ENCODE data around the gene TMEM26.
A peak's percentile ranks its signal among the peaks of the same experiment; 100 is the strongest.
"Not testable (repeated sequence)": the region's sequence is repeated elsewhere in the genome, so short reads cannot be mapped to it uniquely, and the experiment has no call there.

The TMEM26 gene

GRCh38 chr10:61397175-61397986, 55.8 kb downstream of the TMEM26 start:
- peak overlapping the region; percentile 68 for H3K4me3 Mint-ChIP-seq
- peaks cover 9% of the 10 kb centered on the region for H3K4me1 Mint-ChIP-seq (ENCODE audit: low read depth)
- peak overlapping the region; percentile 14 for H3K27ac Mint-ChIP-seq
- H3K27me3 Mint-ChIP-seq: peaks cover 4% of the 10 kb centered on the region
- no peaks in the 10 kb centered on the region for H3K36me3 Mint-ChIP-seq (ENCODE audit: low read depth)
- H3K9me3 Mint-ChIP-seq: no peaks in the 10 kb centered on the region

DNA sequence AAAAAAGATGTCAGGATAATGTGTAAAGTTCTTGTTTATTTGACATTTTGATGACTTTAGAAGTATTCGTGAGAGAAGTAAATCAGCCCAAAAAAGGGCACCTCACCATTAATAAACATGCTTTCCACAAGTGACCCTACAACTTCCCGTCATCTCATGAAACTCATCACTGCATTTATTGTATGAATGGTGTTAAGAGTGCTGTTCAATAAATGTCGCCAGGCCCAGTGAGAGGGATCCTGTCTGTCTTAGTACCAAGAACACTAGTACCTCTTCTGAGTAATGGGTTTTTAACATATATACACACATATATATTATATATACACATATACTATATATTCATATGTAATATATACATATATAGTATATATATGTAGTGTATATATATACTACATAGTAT, 61.9 kb downstream of the TMEM26 start:
- H3K4me3 Mint-ChIP-seq: no peak overlapping the region
- peaks cover 4% of the 10 kb centered on the region for H3K4me1 Mint-ChIP-seq (ENCODE audit: low read depth)
- H3K9me3 Mint-ChIP-seq: no peaks in the 10 kb centered on the region
- H3K27ac Mint-ChIP-seq: no peak overlapping the region
- H3K27me3 Mint-ChIP-seq: peaks cover 11% of the 10 kb centered on the region
- no peaks in the 10 kb centered on the region for H3K36me3 Mint-ChIP-seq (ENCODE audit: low read depth)

DNA sequence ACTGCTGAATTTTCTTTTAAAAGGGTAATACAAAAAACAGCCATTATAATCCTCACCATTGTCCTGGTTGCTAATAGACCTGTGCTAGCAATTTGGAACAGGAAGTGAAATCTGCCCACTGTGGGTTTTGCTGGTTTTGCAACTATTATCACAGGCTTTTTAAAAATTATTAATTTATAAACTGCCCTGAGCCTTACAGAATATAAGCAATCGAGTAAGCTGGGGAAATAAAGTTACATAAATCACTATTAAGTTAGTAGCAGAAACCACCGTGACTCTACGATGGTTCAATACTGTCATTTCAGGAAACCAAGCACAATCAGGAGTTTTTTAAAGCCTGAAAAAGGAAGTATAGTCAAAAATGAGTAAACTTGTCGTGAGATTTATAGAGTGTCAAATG, 62.3 kb downstream of the TMEM26 start:
- no peak overlapping the region for H3K27ac Mint-ChIP-seq
- no peaks in the 10 kb centered on the region for H3K36me3 Mint-ChIP-seq (ENCODE audit: low read depth)
- peaks cover 4% of the 10 kb centered on the region for H3K4me1 Mint-ChIP-seq (ENCODE audit: low read depth)
- no peak overlapping the region for H3K4me3 Mint-ChIP-seq
- peaks cover 11% of the 10 kb centered on the region for H3K27me3 Mint-ChIP-seq
- no peaks in the 10 kb centered on the region for H3K9me3 Mint-ChIP-seq

DNA sequence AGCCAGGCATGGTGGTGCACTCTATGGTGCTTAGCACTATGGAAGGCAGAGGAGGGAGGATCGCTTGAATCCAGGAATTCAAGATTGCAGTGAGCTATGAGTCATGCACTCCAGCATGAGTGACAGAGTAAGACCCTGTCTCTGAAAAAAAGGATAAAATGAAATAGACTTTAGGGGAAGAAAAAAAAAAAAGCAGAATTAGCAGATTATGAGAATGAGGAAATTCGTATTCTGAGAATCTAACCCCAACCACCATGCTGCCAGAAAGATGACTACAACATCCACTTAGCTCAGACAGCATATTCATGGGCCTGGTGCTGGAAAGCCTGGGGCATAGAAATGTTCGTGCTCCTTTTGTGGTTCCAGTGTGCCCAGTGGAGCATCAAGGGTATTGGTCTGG, 63.3 kb downstream of the TMEM26 start:
- Mint-ChIP-seq H3K27ac (no peak overlapping the region), H3K4me3 (no peak overlapping the region), H3K9me3 (no peaks in the 10 kb centered on the region), H3K27me3 (peaks cover 11% of the 10 kb centered on the region), H3K36me3 (ENCODE audit: low read depth) (no peaks in the 10 kb centered on the region), H3K4me1 (ENCODE audit: low read depth) (peaks cover 4% of the 10 kb centered on the region)

DNA sequence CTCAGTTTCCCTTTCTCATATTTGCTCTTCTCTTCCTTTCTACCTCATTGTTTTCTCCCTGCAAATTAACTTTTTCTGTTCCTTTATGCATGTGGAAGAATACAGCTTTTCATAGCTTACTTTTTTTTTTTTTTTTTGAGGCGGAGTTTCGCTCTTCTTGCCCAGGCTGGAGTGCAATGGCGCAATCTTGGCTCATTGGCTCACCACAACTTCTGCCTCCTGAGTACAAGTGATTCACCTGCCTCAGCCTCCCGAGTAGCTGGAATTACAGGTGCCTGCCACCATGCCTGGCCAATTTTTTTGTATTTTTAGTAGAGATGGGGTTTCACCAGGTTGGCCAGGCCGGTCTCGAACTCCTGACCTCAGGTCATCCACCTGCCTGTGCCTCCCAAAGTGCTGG, 64.2 kb downstream of the TMEM26 start:
- peaks cover 11% of the 10 kb centered on the region for H3K27me3 Mint-ChIP-seq
- H3K9me3 Mint-ChIP-seq; H3K27ac Mint-ChIP-seq; H3K4me1 Mint-ChIP-seq (ENCODE audit: low read depth); H3K4me3 Mint-ChIP-seq; H3K36me3 Mint-ChIP-seq (ENCODE audit: low read depth): not testable (repeated sequence)

DNA sequence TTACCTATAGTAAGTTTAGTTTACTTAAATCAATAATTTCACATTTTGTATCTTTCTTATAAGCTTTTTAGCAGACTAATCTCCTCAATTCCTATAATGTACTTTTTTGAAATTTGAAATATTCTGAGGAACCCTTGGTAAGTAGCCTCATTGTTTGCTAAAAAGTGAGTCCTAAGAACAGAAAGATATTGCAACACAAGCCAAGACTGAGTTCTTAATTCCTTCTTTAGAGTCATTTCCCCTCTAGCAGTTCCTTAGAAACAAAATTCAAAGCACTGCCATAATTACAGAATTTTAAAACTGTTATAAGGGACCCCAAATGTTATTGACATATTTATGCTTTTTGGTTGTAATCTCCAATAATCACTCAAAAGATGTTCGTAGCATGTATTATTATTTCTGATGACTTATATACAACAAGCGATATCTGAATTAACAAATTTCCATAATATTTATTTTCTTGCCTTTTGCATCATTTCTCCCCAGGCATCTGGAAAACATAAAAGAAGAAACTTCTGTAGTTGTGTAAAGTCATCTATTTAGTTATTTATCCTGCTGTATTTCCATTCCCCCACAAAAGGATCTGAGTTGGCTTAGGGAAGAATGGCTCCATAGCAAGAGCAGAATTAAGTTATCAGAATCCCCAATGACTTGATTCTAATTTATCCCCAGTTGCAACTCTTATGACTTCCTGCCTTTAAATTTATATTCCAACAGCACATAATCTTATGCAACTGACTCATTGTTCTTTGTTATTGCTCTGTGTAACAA, 67.8 kb downstream of the TMEM26 start:
- Mint-ChIP-seq H3K4me1 (ENCODE audit: low read depth) (no peaks in the 10 kb centered on the region), H3K27me3 (peaks cover 8% of the 10 kb centered on the region), H3K36me3 (ENCODE audit: low read depth) (no peaks in the 10 kb centered on the region), H3K9me3 (no peaks in the 10 kb centered on the region), H3K4me3 (no peak overlapping the region), H3K27ac (no peak overlapping the region)

DNA sequence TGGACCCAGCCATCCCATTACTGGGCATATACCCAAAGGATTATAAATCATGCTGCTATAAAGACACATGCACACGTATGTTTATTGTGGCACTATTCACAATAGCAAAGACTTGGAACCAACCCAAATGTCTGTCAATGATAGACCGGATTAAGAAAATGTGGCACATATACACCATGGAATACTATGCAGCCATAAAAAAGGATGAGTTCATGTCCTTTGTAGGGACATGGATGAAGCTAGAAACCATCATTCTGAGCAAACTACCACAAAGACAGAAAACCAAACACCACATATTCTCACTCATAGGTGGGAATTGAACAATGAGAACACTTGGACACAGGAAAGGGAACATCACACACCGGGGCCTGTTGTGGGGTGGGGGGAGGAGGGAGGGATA, 72.0 kb downstream of the TMEM26 start:
- H3K9me3 Mint-ChIP-seq; H3K36me3 Mint-ChIP-seq (ENCODE audit: low read depth); H3K27me3 Mint-ChIP-seq; H3K4me1 Mint-ChIP-seq (ENCODE audit: low read depth); H3K27ac Mint-ChIP-seq; H3K4me3 Mint-ChIP-seq: not testable (repeated sequence)

DNA sequence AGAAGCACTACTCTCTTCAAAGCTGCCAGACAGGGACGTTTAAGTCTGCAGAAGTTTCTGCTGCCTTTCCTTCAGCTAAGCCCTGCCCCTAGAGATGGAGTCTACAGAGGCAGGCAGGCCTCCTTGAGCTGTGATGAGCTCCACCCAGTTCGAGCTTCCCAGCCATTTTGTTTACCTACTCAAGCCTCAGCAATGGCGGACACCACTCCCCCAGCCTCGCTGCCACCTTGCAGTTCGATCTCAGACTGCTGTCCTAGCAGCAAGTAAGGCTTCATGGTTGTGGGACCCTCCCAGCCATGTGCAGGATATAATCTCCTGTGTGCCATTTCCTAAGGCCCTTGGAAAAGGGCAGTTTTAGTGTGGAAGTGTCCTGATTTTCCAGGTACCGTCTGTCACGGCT, 74.3 kb downstream of the TMEM26 start:
- H3K36me3 Mint-ChIP-seq (ENCODE audit: low read depth): no peaks in the 10 kb centered on the region
- H3K4me1 Mint-ChIP-seq (ENCODE audit: low read depth): no peaks in the 10 kb centered on the region
- peaks cover 7% of the 10 kb centered on the region for H3K9me3 Mint-ChIP-seq
- no peak overlapping the region for H3K4me3 Mint-ChIP-seq
- H3K27me3 Mint-ChIP-seq: no peaks in the 10 kb centered on the region
- H3K27ac Mint-ChIP-seq: no peak overlapping the region

DNA sequence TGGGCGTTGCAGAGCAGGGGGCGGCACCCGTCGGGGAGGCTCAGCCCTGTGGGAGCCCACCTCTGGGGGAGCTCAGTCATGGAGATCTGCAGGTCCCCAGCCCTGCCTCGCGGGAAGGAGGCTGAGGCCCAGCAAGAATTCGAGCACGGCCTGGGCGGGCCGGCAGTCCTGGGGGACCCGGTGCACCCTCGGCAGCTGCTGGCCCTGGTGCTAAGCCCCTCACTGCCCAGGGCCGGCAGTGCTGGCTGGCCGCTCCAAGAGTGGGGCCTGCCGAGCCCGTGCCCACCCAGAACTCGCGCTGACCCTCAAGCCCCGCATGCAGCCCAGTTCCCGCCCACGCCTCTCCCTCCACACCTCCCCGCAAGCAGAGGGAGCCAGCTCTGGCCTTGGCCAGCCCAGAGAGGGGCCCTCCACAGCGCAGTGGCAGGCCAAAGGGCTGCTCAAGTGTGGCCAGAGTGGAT, 76.2 kb downstream of the TMEM26 start:
- peaks cover 7% of the 10 kb centered on the region for H3K9me3 Mint-ChIP-seq
- no peaks in the 10 kb centered on the region for H3K4me1 Mint-ChIP-seq (ENCODE audit: low read depth)
- H3K36me3 Mint-ChIP-seq (ENCODE audit: low read depth): no peaks in the 10 kb centered on the region
- H3K27me3 Mint-ChIP-seq: no peaks in the 10 kb centered on the region
- no peak overlapping the region for H3K4me3 Mint-ChIP-seq
- no peak overlapping the region for H3K27ac Mint-ChIP-seq

- H3K27me3 Mint-ChIP-seq: no peaks in the 10 kb centered on the region
- no peak overlapping the region for H3K27ac Mint-ChIP-seq
- peaks cover 7% of the 10 kb centered on the region for H3K9me3 Mint-ChIP-seq
- no peaks in the 10 kb centered on the region for H3K4me1 Mint-ChIP-seq (ENCODE audit: low read depth)
- H3K4me3 Mint-ChIP-seq: no peak overlapping the region
- H3K36me3 Mint-ChIP-seq (ENCODE audit: low read depth): no peaks in the 10 kb centered on the region
Measured at GRCh38 chr10:61376377-61376776, 76.8 kb downstream of the TMEM26 start.

GRCh38 chr10:61366365-61366764, 86.8 kb downstream of the TMEM26 start:
- Mint-ChIP-seq H3K4me3 (no peak overlapping the region), H3K9me3 (no peaks in the 10 kb centered on the region), H3K27me3 (no peaks in the 10 kb centered on the region), H3K27ac (no peak overlapping the region), H3K4me1 (ENCODE audit: low read depth) (no peaks in the 10 kb centered on the region), H3K36me3 (ENCODE audit: low read depth) (no peaks in the 10 kb centered on the region)

DNA sequence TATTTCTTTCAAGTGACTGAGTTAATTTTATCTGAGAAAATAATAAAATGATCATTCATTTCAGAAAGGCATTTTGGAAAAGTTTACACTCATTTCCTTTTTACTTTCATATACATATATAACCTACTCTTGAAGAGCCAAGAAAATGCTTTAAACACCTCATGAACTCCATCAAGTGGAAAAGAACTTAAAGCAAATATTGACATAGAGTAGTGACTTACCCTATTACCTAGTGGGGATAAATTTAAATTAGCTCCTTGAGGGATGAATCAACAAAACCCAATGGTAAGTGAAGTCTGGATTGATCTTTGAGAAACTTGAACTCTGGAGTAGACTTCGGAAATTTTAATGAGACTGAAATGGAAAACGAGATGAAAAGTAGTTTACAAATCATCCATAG, 88.6 kb downstream of the TMEM26 start:
- Mint-ChIP-seq H3K9me3 (no peaks in the 10 kb centered on the region), H3K4me3 (no peak overlapping the region), H3K27ac (no peak overlapping the region), H3K4me1 (ENCODE audit: low read depth) (no peaks in the 10 kb centered on the region), H3K36me3 (ENCODE audit: low read depth) (no peaks in the 10 kb centered on the region), H3K27me3 (no peaks in the 10 kb centered on the region)

GRCh38 chr10:61363006-61363405, 90.2 kb downstream of the TMEM26 start:
- Mint-ChIP-seq H3K36me3 (ENCODE audit: low read depth) (no peaks in the 10 kb centered on the region), H3K4me1 (ENCODE audit: low read depth) (no peaks in the 10 kb centered on the region), H3K9me3 (no peaks in the 10 kb centered on the region), H3K27ac (no peak overlapping the region), H3K4me3 (no peak overlapping the region), H3K27me3 (no peaks in the 10 kb centered on the region)

DNA sequence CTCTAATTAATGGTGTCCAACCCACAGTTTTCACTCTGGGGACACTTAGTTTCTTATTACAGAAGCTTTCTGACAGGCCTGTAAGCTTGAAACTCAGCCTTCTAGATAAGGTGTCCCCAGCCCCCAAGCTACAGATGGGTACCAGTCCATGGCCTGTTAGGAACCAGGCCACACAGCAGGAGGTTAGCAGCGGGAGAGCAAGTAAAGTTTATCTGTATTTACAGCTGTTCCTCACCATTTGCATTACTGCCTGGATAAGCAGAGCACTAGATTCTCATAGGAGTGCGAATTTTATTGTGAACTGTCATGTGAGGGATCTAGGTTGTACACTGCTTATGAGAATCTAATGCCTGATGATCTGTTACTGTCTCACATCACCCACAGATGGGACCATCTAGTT, 93.7 kb downstream of the TMEM26 start:
- Mint-ChIP-seq H3K27me3 (no peaks in the 10 kb centered on the region), H3K27ac (no peak overlapping the region), H3K9me3 (no peaks in the 10 kb centered on the region), H3K4me3 (no peak overlapping the region), H3K36me3 (ENCODE audit: low read depth) (no peaks in the 10 kb centered on the region), H3K4me1 (ENCODE audit: low read depth) (no peaks in the 10 kb centered on the region)

- Mint-ChIP-seq H3K27me3 (no peaks in the 10 kb centered on the region), H3K27ac (no peak overlapping the region)
Measured at GRCh38 chr10:61357687-61358086, 95.5 kb downstream of the TMEM26 start.

More at GRCh38 chr10:61357687-61358086, 95.5 kb downstream of the TMEM26 start:
- Mint-ChIP-seq H3K4me1 (ENCODE audit: low read depth) (no peaks in the 10 kb centered on the region), H3K4me3 (no peak overlapping the region), H3K36me3 (ENCODE audit: low read depth) (no peaks in the 10 kb centered on the region), H3K9me3 (no peaks in the 10 kb centered on the region)

All from stimulated activated naive CD8-positive, alpha-beta T cell treated with anti-CD3 and anti-CD28 coated beads, Interleukin-15, Interleukin-2, amounts not matched to agents 100 ng/mL and 50 ng/mL, for 24 hours (primary cell).